ENCODE measurements around the gene TFDP2. TPM values are rescaled to one million over a fixed set of nuclear protein-coding genes. Genes with fewer than 3 reads are reported as not detected.

Gene TFDP2
- total RNA-seq, 1 donor from 2014 or later, result 42.6 TPM

Other genes with a start within 250 kb of the TFDP2 start
- gene GK5, start 76.0 kb upstream of the TFDP2 start, total RNA-seq, result 43.5 TPM

Measured in mesenteric fat pad (tissue), 1 donor.